SU-DHL-6 (cell line): Measurements from ENCODE around the gene MAP4K5.

ENCODE experiments used
- CTCF ChIP-seq: fragments of 200-600 bp; sonication (generic); IDR thresholded peaks from one replicate; pipeline ENCODE4 v1.5.1; 2017; ENCODE audit warnings: antibody characterized with exemption, mild to moderate bottlenecking, low read length, moderate library complexity; ENCODE audit not compliant: insufficient read depth, poor library complexity, severe bottlenecking
- EZH2phosphoT487 ChIP-seq: fragments of 200-600 bp; sonication (generic), shearing (Covaris generic); conservative IDR thresholded peaks from 2 replicates; pipeline ENCODE4 v1.6.1; 2018; ENCODE audit warnings: mild to moderate bottlenecking, antibody characterized with exemption, low read length, moderate library complexity, mixed read lengths

GRCh38 chr14:50387548-50387947, 144.8 kb downstream of the MAP4K5 start:
- TF ChIP-seq CTCF (no peak), EZH2phosphoT487 (no peak)
